GM18858 (cell line): Measurements from ENCODE around the gene PFKP.
A peak's percentile ranks its signal among the peaks of the same experiment; 100 is the strongest.
"Not testable (repeated sequence)": the region's sequence is repeated elsewhere in the genome, so short reads cannot be mapped to it uniquely, and the experiment has no call there.

ENCODE experiments used
- ATAC-seq: cut with Tn5 transposase; IDR thresholded peaks from one replicate; pipeline ENCODE4 v1.9.1; 2021; ENCODE audit not compliant: unreplicated experiment

Gene PFKP

GRCh38 chr10:3046981-3047547 lies 20.3 kb upstream of the PFKP start:
- ATAC-seq: no peak

- no peak for ATAC-seq
Measured at GRCh38 chr10:3047596-3047995, 19.8 kb upstream of the PFKP start.

GRCh38 chr10:3048119-3049019 lies 19.0 kb upstream of the PFKP start:
- ATAC-seq: no peak

GRCh38 chr10:3051692-3052091 lies 15.7 kb upstream of the PFKP start:
- no peak for ATAC-seq

GRCh38 chr10:3053155-3053554 lies 14.2 kb upstream of the PFKP start:
- no peak for ATAC-seq

GRCh38 chr10:3054183-3054850 lies 13.0 kb upstream of the PFKP start:
- no peak for ATAC-seq

- no peak for ATAC-seq
Measured at GRCh38 chr10:3054851-3055199, 12.5 kb upstream of the PFKP start.

- no peak for ATAC-seq
Measured at GRCh38 chr10:3056280-3057037, 10.9 kb upstream of the PFKP start.

GRCh38 chr10:3057946-3058345 lies 9.4 kb upstream of the PFKP start:
- ATAC-seq: no peak

- ATAC-seq: no peak
Measured at GRCh38 chr10:3059974-3060373, 7.4 kb upstream of the PFKP start.

GRCh38 chr10:3060481-3060889 lies 6.9 kb upstream of the PFKP start:
- no peak for ATAC-seq

- not testable (repeated sequence) for ATAC-seq
Measured at GRCh38 chr10:3061323-3061898, 5.9 kb upstream of the PFKP start.

GRCh38 chr10:3062502-3063186 lies 4.7 kb upstream of the PFKP start:
- ATAC-seq: no peak

- ATAC-seq: no peak
Measured at GRCh38 chr10:3064423-3064822, 2.9 kb upstream of the PFKP start.

GRCh38 chr10:3065622-3066021 lies 1.7 kb upstream of the PFKP start:
- ATAC-seq: no peak

- ATAC-seq: no peak
Measured at GRCh38 chr10:3066317-3067117, 831 bp upstream of the PFKP start.

- no peak for ATAC-seq
Measured at GRCh38 chr10:3067859-3068179, 471 bp downstream of the PFKP start.

- ATAC-seq: peak; percentile 50
Measured at GRCh38 chr10:3068201-3068967, 1.0 kb downstream of the PFKP start.
